ENCODE data around the gene AEN. TPM values are rescaled to one million over a fixed set of nuclear protein-coding genes. Genes with fewer than 3 reads are reported as not detected.

Gene AEN
- total and polyA plus RNA-seq, 8 donors, result 1.8 to 35.3 (median 14.3) TPM

- Histone ChIP-seq H3K27me3 (no peaks in the 10 kb centered on the region), H3K36me3 (no peaks in the 10 kb centered on the region), H3K4me3 (no peak overlapping the region), H3K27ac (no peak overlapping the region), H3K4me1 (peaks cover 0 to 19% (median 8%) of the 10 kb centered on the region in 4 donors), H3K9me3 (no peaks in the 10 kb centered on the region)
- 64 to 80% (median 72%) methylated on average over 7 of the region's 7 CpGs for WGBS, 5 donors
- DNase-seq, result peak; percentile 43 to 75
- TF ChIP-seq, protein P1, sequence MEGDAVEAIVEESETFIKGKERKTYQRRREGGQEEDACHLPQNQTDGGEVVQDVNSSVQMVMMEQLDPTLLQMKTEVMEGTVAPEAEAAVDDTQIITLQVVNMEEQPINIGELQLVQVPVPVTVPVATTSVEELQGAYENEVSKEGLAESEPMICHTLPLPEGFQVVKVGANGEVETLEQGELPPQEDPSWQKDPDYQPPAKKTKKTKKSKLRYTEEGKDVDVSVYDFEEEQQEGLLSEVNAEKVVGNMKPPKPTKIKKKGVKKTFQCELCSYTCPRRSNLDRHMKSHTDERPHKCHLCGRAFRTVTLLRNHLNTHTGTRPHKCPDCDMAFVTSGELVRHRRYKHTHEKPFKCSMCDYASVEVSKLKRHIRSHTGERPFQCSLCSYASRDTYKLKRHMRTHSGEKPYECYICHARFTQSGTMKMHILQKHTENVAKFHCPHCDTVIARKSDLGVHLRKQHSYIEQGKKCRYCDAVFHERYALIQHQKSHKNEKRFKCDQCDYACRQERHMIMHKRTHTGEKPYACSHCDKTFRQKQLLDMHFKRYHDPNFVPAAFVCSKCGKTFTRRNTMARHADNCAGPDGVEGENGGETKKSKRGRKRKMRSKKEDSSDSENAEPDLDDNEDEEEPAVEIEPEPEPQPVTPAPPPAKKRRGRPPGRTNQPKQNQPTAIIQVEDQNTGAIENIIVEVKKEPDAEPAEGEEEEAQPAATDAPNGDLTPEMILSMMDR (IDR thresholded peaks at IDR 0.05), result peak in 1 of 7 experiments; percentile 41
- TF ChIP-seq POLR2A (IDR thresholded peaks at IDR 0.05), result no peak
- no peak for TF ChIP-seq EP300 (IDR thresholded peaks at IDR 0.05)
- intact Hi-C loops (cut with DNase I; ENCODE audit: low total_unique reads), result no loop called here
Measured at GRCh38 chr15:88664151-88664778, 43.1 kb downstream of the AEN start.

DNA sequence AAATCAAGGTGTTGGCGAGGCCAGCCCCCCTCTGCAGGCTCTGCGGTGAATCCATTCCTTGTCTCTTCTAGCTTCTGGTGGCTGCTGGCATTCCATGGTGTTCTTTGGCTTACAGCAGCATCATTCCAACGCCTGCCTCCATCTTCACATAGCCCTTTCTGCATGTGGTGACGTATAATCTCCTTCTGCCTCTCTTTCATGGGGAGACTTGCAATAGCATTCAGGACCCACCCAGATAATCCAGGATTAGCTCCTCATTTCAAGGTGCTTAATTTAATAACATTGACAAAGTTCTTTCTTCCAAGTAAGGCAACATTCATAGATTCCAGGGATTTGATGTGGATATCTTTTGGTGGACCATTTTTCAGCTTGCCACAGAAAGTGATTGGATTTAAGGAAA is 53.5 kb downstream of the AEN start:
- TF ChIP-seq, protein P1 (IDR thresholded peaks at IDR 0.05), result no peak
- no peak for TF ChIP-seq POLR2AphosphoS5 (IDR thresholded peaks at IDR 0.05)
- 73 to 84% (median 80%) methylated on average over 4 of the region's 4 CpGs for WGBS, 5 donors
- H3K27ac ChIP-seq, result no peak overlapping the region
- no peaks in the 10 kb centered on the region for H3K4me1 ChIP-seq
- H3K9me3 ChIP-seq, result no peaks in the 10 kb centered on the region
- no peak for DNase-seq
- H3K36me3 ChIP-seq, result no peaks in the 10 kb centered on the region
- H3K4me3 ChIP-seq, result no peak overlapping the region
- intact Hi-C loops (cut with DNase I; ENCODE audit: low total_unique reads), result no loop called here
- peaks cover 0 to 3% (median 0%) of the 10 kb centered on the region in 3 donors for H3K27me3 ChIP-seq

DNA sequence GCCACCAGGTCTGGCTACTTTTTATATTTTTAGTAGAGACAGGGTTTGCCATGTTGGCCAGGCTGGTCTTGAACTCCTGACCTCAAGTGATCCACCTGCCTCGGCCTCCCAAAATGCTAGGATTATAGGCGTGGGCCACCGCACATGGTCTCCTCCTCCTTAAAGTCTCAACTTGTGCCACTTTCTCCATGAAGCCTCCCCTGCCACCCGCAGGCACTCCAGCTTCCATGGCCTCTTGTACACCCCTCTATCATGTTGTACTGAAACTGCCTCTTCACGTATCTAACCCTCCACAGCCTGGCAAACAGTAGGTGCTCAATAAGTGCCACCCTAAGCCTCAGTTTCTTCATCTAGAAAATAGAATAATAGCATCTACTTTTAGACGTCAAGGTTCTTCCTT is 57.6 kb downstream of the AEN start:
- Histone ChIP-seq H3K27me3 (peaks cover 0 to 3% (median 0%) of the 10 kb centered on the region in 3 donors), H3K4me1 (no peaks in the 10 kb centered on the region), H3K4me3 (no peak overlapping the region), H3K36me3 (no peaks in the 10 kb centered on the region), H3K9me3 (no peaks in the 10 kb centered on the region), H3K27ac (no peak overlapping the region)
- intact Hi-C loops (cut with DNase I; ENCODE audit: low total_unique reads), result no loop called here
- no peak for DNase-seq
- TF ChIP-seq POLR2AphosphoS5 (IDR thresholded peaks at IDR 0.05), result no peak
- no peak for TF ChIP-seq POLR2A (IDR thresholded peaks at IDR 0.05)
- TF ChIP-seq, protein P1 (IDR thresholded peaks at IDR 0.05), result no peak
- no peak for TF ChIP-seq EP300 (IDR thresholded peaks at IDR 0.05)
- WGBS, 5 donors, result 89 to 95% (median 92%) methylated on average over 6 of the region's 6 CpGs

DNA sequence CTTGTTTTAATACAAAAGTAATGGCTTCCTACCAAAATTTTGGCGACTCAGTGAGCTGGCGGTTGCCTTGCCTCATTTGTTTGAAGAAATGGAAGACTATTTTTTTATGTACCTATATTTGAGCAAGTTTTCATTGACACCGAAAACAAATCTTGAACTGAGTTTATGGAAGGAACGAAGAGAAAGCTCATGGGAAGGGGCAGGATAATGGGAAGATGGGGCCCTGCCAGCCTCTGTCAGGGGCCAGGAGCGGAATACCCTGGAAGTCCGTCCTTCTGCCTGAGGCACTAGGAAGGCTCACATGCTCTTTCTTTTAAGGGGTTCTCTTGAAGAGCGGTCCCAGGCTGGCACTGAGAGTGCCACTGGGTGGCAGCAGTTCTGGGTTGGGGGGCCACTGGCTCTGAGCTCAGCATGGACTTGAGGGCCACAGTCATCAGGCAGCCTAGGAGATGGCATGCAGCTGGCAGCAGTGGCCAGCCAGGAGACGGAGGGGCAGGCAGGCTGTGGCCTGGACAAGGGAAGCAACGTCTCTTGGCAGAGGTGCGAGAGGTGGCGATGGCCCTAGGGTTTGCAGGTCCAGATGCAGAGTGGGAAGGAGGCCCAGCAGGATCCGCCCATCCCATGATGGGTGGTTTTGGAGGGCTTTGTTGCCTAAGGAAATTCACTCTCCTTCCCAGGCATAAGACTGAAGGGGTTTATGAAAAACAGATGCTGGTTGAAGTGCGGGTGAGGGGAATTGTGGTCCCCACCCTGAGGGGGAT is 59.3 kb downstream of the AEN start:
- no peaks in the 10 kb centered on the region for H3K9me3 ChIP-seq
- 89 to 94% (median 93%) methylated on average over 13 of the region's 13 CpGs for WGBS, 5 donors
- H3K4me3 ChIP-seq, result no peak overlapping the region
- TF ChIP-seq EP300 (IDR thresholded peaks at IDR 0.05) (no peak), POLR2AphosphoS5 (IDR thresholded peaks at IDR 0.05) (no peak), POLR2A (IDR thresholded peaks at IDR 0.05) (no peak)
- TF ChIP-seq, protein P1 (IDR thresholded peaks at IDR 0.05), result no peak
- no peak for DNase-seq
- peaks cover 0 to 3% (median 0%) of the 10 kb centered on the region in 3 donors for H3K27me3 ChIP-seq
- intact Hi-C loops (cut with DNase I; ENCODE audit: low total_unique reads), result no loop called here
- no peaks in the 10 kb centered on the region for H3K36me3 ChIP-seq
- H3K27ac ChIP-seq, result no peak overlapping the region
- no peaks in the 10 kb centered on the region for H3K4me1 ChIP-seq
